Mesenchymal stem cell (in vitro differentiated cells and primary cell): Measurements from ENCODE around the gene CSRNP3.

Experiments used
- DNase-seq: peaks from one replicate; pipeline ENCODE4 v3.0.0-alpha.2; 2013
- H2AFZ ChIP-seq: one replicate; pipeline ENCODE4 v1.6.1; 2013; ENCODE audit warnings: low read depth, mild to moderate bottlenecking, control low read depth, inconsistent platforms, low read length, moderate library complexity
- H2AK5ac ChIP-seq: 2 replicates; pipeline ENCODE4 v1.6.1; 2013; ENCODE audit warnings: low read length, moderate library complexity, mild to moderate bottlenecking, inconsistent platforms; ENCODE audit not compliant: severe bottlenecking
- H2BK120ac ChIP-seq: one replicate; pipeline ENCODE4 v1.6.1; 2013; ENCODE audit warnings: low read depth, mild to moderate bottlenecking, inconsistent platforms, low read length, moderate library complexity
- H2BK12ac ChIP-seq, 2 experiments: one replicate each; pipeline ENCODE4 v1.6.1; 2013; ENCODE audit warnings: inconsistent platforms in 2 of 2, low read length in 2 of 2, mild to moderate bottlenecking in 2 of 2, moderate library complexity in 2 of 2, control low read depth in 1 of 2
- H2BK15ac ChIP-seq: one replicate; pipeline ENCODE4 v1.6.1; 2013; ENCODE audit warnings: mild to moderate bottlenecking, low read depth, inconsistent platforms; ENCODE audit not compliant: poor library complexity, severe bottlenecking
- H2BK5ac ChIP-seq: 2 replicates; pipeline ENCODE4 v1.6.1; 2013; ENCODE audit warnings: low read depth, mild to moderate bottlenecking, low read length, control low read depth, inconsistent platforms; ENCODE audit not compliant: poor library complexity, severe bottlenecking
- H3K14ac ChIP-seq, 2 experiments: one replicate each; pipeline ENCODE4 v1.6.1; 2013; ENCODE audit warnings: inconsistent platforms in 2 of 2, low read length in 2 of 2, control low read depth in 1 of 2, mild to moderate bottlenecking in 1 of 2, moderate library complexity in 1 of 2
- H3K18ac ChIP-seq, 2 experiments: one replicate each; pipeline ENCODE4 v1.6.1; 2013; ENCODE audit warnings: inconsistent platforms in 2 of 2, low read length in 2 of 2, control low read depth in 1 of 2, low read depth in 1 of 2, mild to moderate bottlenecking in 1 of 2
- H3K23ac ChIP-seq, 2 experiments: one replicate each; pipeline ENCODE4 v1.6.1; 2013; ENCODE audit warnings: inconsistent platforms in 2 of 2, low read length in 2 of 2, mild to moderate bottlenecking in 2 of 2, moderate library complexity in 2 of 2, control low read depth in 1 of 2
- H3K27ac ChIP-seq: 2 replicates; pipeline ENCODE4 v1.5.1; 2013; ENCODE audit warnings: mild to moderate bottlenecking, moderate library complexity, low read length, control low read depth, inconsistent platforms; ENCODE audit not compliant: poor library complexity, severe bottlenecking
- H3K27me3 ChIP-seq, 2 experiments: 2 replicates each; pipeline versions ENCODE4 v1.6.1 to v1.7.0; 2013; ENCODE audit warnings: low read length in 2 of 2, mild to moderate bottlenecking in 2 of 2, moderate library complexity in 2 of 2, control low read depth in 1 of 2, inconsistent platforms in 1 of 2; ENCODE audit not compliant: control insufficient read depth in 1 of 2, insufficient read depth in 1 of 2
- H3K36me3 ChIP-seq, 2 experiments: 2 replicates each; pipeline versions ENCODE4 v1.6.1 to v1.7.0; 2013; ENCODE audit warnings: low read length in 2 of 2, control low read depth in 1 of 2, inconsistent platforms in 1 of 2, low read depth in 1 of 2, mild to moderate bottlenecking in 1 of 2; ENCODE audit not compliant: insufficient read depth in 2 of 2, control insufficient read depth in 1 of 2
- H3K4ac ChIP-seq, 2 experiments: one replicate each; pipeline ENCODE4 v1.6.1; 2013; ENCODE audit warnings: inconsistent platforms in 2 of 2, low read length in 2 of 2, mild to moderate bottlenecking in 2 of 2, moderate library complexity in 2 of 2, control low read depth in 1 of 2, low read depth in 1 of 2
- H3K4me1 ChIP-seq: 2 replicates; pipeline ENCODE4 v1.6.1; 2013; ENCODE audit warnings: low read depth, low read length, control low read depth; ENCODE audit not compliant: control insufficient read depth, insufficient read depth
- H3K4me2 ChIP-seq: 2 replicates; pipeline ENCODE4 v1.6.1; 2013; ENCODE audit warnings: low read length, mild to moderate bottlenecking, inconsistent platforms; ENCODE audit not compliant: poor library complexity, severe bottlenecking
- H3K4me3 ChIP-seq, 2 experiments: 2 replicates each; pipeline versions ENCODE4 v1.5.1 to v1.7.0; 2013; ENCODE audit warnings: low read length in 2 of 2, mild to moderate bottlenecking in 2 of 2, control low read depth in 1 of 2, low read depth in 1 of 2; ENCODE audit not compliant: insufficient read depth in 1 of 2
- H3K79me1 ChIP-seq: replicated peaks from 2 replicates; pipeline ENCODE4 v1.6.1; 2013; ENCODE audit warnings: mild to moderate bottlenecking, control low read depth, low read length, inconsistent platforms; ENCODE audit not compliant: poor library complexity, severe bottlenecking
- H3K9ac ChIP-seq: 2 replicates; pipeline ENCODE4 v1.7.0; 2013; ENCODE audit warnings: mild to moderate bottlenecking, low read length, moderate library complexity
- H3K9me3 ChIP-seq: 2 replicates; pipeline ENCODE4 v1.7.0; 2013; ENCODE audit warnings: mild to moderate bottlenecking, low read length; ENCODE audit not compliant: control insufficient read depth
- H4K8ac ChIP-seq: one replicate; pipeline ENCODE4 v1.6.1; 2013; ENCODE audit warnings: inconsistent platforms, mild to moderate bottlenecking, low read length, moderate library complexity
- H4K91ac ChIP-seq: one replicate; pipeline ENCODE4 v1.6.1; 2013; ENCODE audit warnings: mild to moderate bottlenecking, low read length, inconsistent platforms
- WGBS: methylation state at CpG from one replicate; pipeline ENCODE4 v1.1.7; 2013; ENCODE audit warnings: mixed read lengths; 5-methylcytosine and 5-hydroxymethylcytosine counted together

Gene CSRNP3

GRCh38 chr2:165576409-165577154 lies 107.1 kb downstream of the CSRNP3 start:
- peaks cover 2% of the 10 kb centered on the region for H3K79me1 ChIP-seq

GRCh38 chr2:165582409-165582808 lies 112.9 kb downstream of the CSRNP3 start:
- no peak overlapping the region for H2BK120ac ChIP-seq
- no peak overlapping the region for H4K8ac ChIP-seq
- WGBS, result 97% methylated on average over 2 of the region's 3 CpGs
- no peaks in the 10 kb centered on the region for H3K79me1 ChIP-seq
- H3K4me3 ChIP-seq, result no peak overlapping the region
- no peak overlapping the region for H3K4me2 ChIP-seq
- H3K14ac ChIP-seq, result no peak overlapping the region
- H2BK12ac ChIP-seq, result no peak overlapping the region
- no peaks in the 10 kb centered on the region for H3K4me1 ChIP-seq
- H3K9ac ChIP-seq, result no peak overlapping the region
- H3K27ac ChIP-seq, result no peak overlapping the region
- no peak for DNase-seq
- H3K9me3 ChIP-seq, result no peaks in the 10 kb centered on the region
- H3K4ac ChIP-seq, result no peak overlapping the region
- H2BK5ac ChIP-seq, result no peak overlapping the region
- no peaks in the 10 kb centered on the region for H3K36me3 ChIP-seq
- H3K18ac ChIP-seq, result no peak overlapping the region
- no peak overlapping the region for H2BK15ac ChIP-seq
- no peak overlapping the region for H2AFZ ChIP-seq
- H3K23ac ChIP-seq, result no peak overlapping the region
- no peak overlapping the region for H2AK5ac ChIP-seq
- H4K91ac ChIP-seq, result no peak overlapping the region
- no peaks in the 10 kb centered on the region for H3K27me3 ChIP-seq

More at GRCh38 chr2:165576409-165577154, 107.1 kb downstream of the CSRNP3 start:
- Histone ChIP-seq H3K9ac (no peak overlapping the region), H2AK5ac (no peak overlapping the region), H3K14ac (no peak overlapping the region), H2AFZ (no peak overlapping the region), H3K27ac (no peak overlapping the region), H3K4ac (no peak overlapping the region), H3K4me2 (no peak overlapping the region), H2BK5ac (no peak overlapping the region), H4K91ac (no peak overlapping the region), H3K27me3 (no peaks in the 10 kb centered on the region), H4K8ac (no peak overlapping the region), H3K18ac (no peak overlapping the region), H3K4me3 (no peak overlapping the region), H2BK15ac (no peak overlapping the region), H3K23ac (no peak overlapping the region), H3K9me3 (no peaks in the 10 kb centered on the region), H3K4me1 (no peaks in the 10 kb centered on the region), H2BK12ac (no peak overlapping the region), H3K36me3 (no peaks in the 10 kb centered on the region), H2BK120ac (no peak overlapping the region)
- 0% methylated on average over 1 of the region's 3 CpGs for WGBS
- peak; percentile 40 for DNase-seq

GRCh38 chr2:165582863-165583506 lies 113.5 kb downstream of the CSRNP3 start:
- no peak overlapping the region for H3K27ac ChIP-seq
- no peaks in the 10 kb centered on the region for H3K79me1 ChIP-seq
- H3K4me1 ChIP-seq, result no peaks in the 10 kb centered on the region
- no peak overlapping the region for H3K18ac ChIP-seq
- H2BK12ac ChIP-seq, result no peak overlapping the region
- no peak overlapping the region for H4K8ac ChIP-seq
- H2BK5ac ChIP-seq, result no peak overlapping the region
- H2AK5ac ChIP-seq, result no peak overlapping the region
- no peak for DNase-seq
- H3K9me3 ChIP-seq, result no peaks in the 10 kb centered on the region
- no peak overlapping the region for H2AFZ ChIP-seq
- no peak overlapping the region for H2BK120ac ChIP-seq
- H3K23ac ChIP-seq, result no peak overlapping the region
- no peaks in the 10 kb centered on the region for H3K36me3 ChIP-seq
- no peak overlapping the region for H2BK15ac ChIP-seq
- WGBS, result no CpG with 5 or more reads among the region's 1 CpG
- H4K91ac ChIP-seq, result no peak overlapping the region
- H3K4ac ChIP-seq, result no peak overlapping the region
- no peak overlapping the region for H3K4me2 ChIP-seq
- no peak overlapping the region for H3K9ac ChIP-seq
- no peaks in the 10 kb centered on the region for H3K27me3 ChIP-seq
- H3K14ac ChIP-seq, result no peak overlapping the region
- no peak overlapping the region for H3K4me3 ChIP-seq

- DNase-seq, result no peak
- H2BK12ac ChIP-seq, result no peak overlapping the region
- H2BK15ac ChIP-seq, result no peak overlapping the region
- H3K9ac ChIP-seq, result no peak overlapping the region
- no peaks in the 10 kb centered on the region for H3K27me3 ChIP-seq
- H3K4ac ChIP-seq, result no peak overlapping the region
- no peaks in the 10 kb centered on the region for H3K79me1 ChIP-seq
- no peak overlapping the region for H2AFZ ChIP-seq
- no peak overlapping the region for H3K4me2 ChIP-seq
- no peak overlapping the region for H3K4me3 ChIP-seq
- no peaks in the 10 kb centered on the region for H3K9me3 ChIP-seq
- no peak overlapping the region for H3K27ac ChIP-seq
- H2BK5ac ChIP-seq, result no peak overlapping the region
- no peak overlapping the region for H3K18ac ChIP-seq
- no peak overlapping the region for H4K91ac ChIP-seq
- H2AK5ac ChIP-seq, result no peak overlapping the region
- H2BK120ac ChIP-seq, result no peak overlapping the region
- no peak overlapping the region for H4K8ac ChIP-seq
- H3K14ac ChIP-seq, result no peak overlapping the region
- no peaks in the 10 kb centered on the region for H3K4me1 ChIP-seq
- H3K36me3 ChIP-seq, result no peaks in the 10 kb centered on the region
- 88% methylated on average over 3 of the region's 3 CpGs for WGBS
- no peak overlapping the region for H3K23ac ChIP-seq
Measured at GRCh38 chr2:165584126-165584654, 114.7 kb downstream of the CSRNP3 start.
